NB4 (cell line): Measurements from ENCODE around the gene SLAMF7.

Experiments used
- CTCF ChIP-seq: IDR thresholded peaks from one replicate; pipeline ENCODE4 v1.5.1; 2012; ENCODE audit warnings: low read depth, low read length
- MAX ChIP-seq: IDR thresholded peaks from 2 replicates; pipeline ENCODE4 v1.6.1; 2011; ENCODE audit warnings: low read depth, low read length
- MYC ChIP-seq: IDR thresholded peaks from 2 replicates; pipeline ENCODE4 v1.6.1; 2011; ENCODE audit warnings: low read depth, low read length
- POLR2A ChIP-seq: IDR thresholded peaks from 2 replicates; pipeline ENCODE4 v1.6.1; 2011; ENCODE audit warnings: mild to moderate bottlenecking; ENCODE audit not compliant: insufficient read length; ENCODE audit errors: extremely low read depth

GRCh38 chr1:160708801-160709200 lies 30.2 kb upstream of the SLAMF7 start:
- no peak for TF ChIP-seq CTCF
- TF ChIP-seq MAX: no peak
- TF ChIP-seq POLR2A: no peak
- TF ChIP-seq MYC: no peak
